IMR-90 (cell line): ENCODE measurements around the gene PHF19. TPM values are rescaled to one million over a fixed set of nuclear protein-coding genes. Genes with fewer than 3 reads are reported as not detected.
A peak's percentile ranks its signal among the peaks of the same experiment; 100 is the strongest.

ENCODE experiments used
- ATAC-seq: fragments of 200-7000 bp; cut with Tn5 transposase; 2 replicates; pipeline ENCODE4 v1.9.1; 2020; ENCODE audit warnings: low read depth, mild to moderate bottlenecking, moderate library complexity
- BruUV-seq: library from RNA; stranded (reverse); fragments of 400-500 nt; replicated peaks from 2 replicates; lab custom pipeline; 2021; lab: Mats Ljungman, UMichigan
- CTCF ChIA-PET: fragments of 300-600 bp; formaldehyde crosslinking; extraction: SDS; loops from one replicate; lab custom pipeline; 2021; ENCODE audit warnings: antibody characterized with exemption; lab: Yijun Ruan, JAX
- POLR2A ChIA-PET: fragments of 300-600 bp; sonication (Branson Sonifier 250); formaldehyde crosslinking; loops from one replicate; lab custom pipeline; 2022; ENCODE audit warnings: antibody characterized with exemption; ENCODE audit not compliant: unreplicated experiment; lab: Charles Lee
- DNase-seq: peaks from one replicate; pipeline ENCODE4 v3.0.0; 2013
- H2AFZ ChIP-seq: replicated peaks from 2 replicates; pipeline ENCODE3; 2013; ENCODE audit warnings: low read length, mild to moderate bottlenecking; ENCODE audit not compliant: poor library complexity
- H2AK5ac ChIP-seq: 2 replicates; pipeline ENCODE4 v1.6.1; 2013; ENCODE audit warnings: low read depth, low read length, inconsistent platforms
- H2AK9ac ChIP-seq: replicated peaks from 2 replicates; pipeline ENCODE3; 2013; ENCODE audit warnings: mild to moderate bottlenecking, low read depth, low read length, moderate library complexity; ENCODE audit not compliant: poor library complexity
- H2BK120ac ChIP-seq: 2 replicates; pipeline ENCODE4 v1.6.1; 2013; ENCODE audit warnings: low read depth, low read length, inconsistent platforms
- H2BK15ac ChIP-seq: 3 replicates; pipeline ENCODE4 v1.6.1; 2013; ENCODE audit warnings: low read depth, low read length, inconsistent platforms
- H2BK20ac ChIP-seq: 2 replicates; pipeline ENCODE4 v1.6.1; 2013; ENCODE audit warnings: low read depth, mild to moderate bottlenecking, inconsistent platforms, low read length, moderate library complexity
- H2BK5ac ChIP-seq: 2 replicates; pipeline ENCODE4 v1.6.1; 2013; ENCODE audit warnings: mild to moderate bottlenecking, low read depth, low read length, inconsistent platforms; ENCODE audit not compliant: poor library complexity, severe bottlenecking
- H3K14ac ChIP-seq: replicated peaks from 2 replicates; pipeline ENCODE4 v1.6.1; 2013; ENCODE audit warnings: low read depth, low read length, inconsistent platforms
- H3K18ac ChIP-seq: 2 replicates; pipeline ENCODE4 v1.6.1; 2013; ENCODE audit warnings: low read depth, low read length, control low read depth
- H3K23ac ChIP-seq: 2 replicates; pipeline ENCODE4 v1.6.1; 2013; ENCODE audit warnings: low read depth, low read length, inconsistent platforms
- H3K27ac ChIP-seq: 2 replicates; pipeline ENCODE4 v1.5.1; 2013; ENCODE audit warnings: mild to moderate bottlenecking, control low read depth, low read length; ENCODE audit not compliant: insufficient read depth
- H3K27me3 ChIP-seq: 2 replicates; pipeline ENCODE4 v1.6.1; 2013; ENCODE audit warnings: low read length; ENCODE audit not compliant: control insufficient read depth, insufficient read depth
- H3K36me3 ChIP-seq: 2 replicates; pipeline ENCODE4 v1.6.1; 2013; ENCODE audit warnings: low read length, mixed read lengths; ENCODE audit not compliant: control insufficient read depth, insufficient read depth
- H3K4ac ChIP-seq: 2 replicates; pipeline ENCODE4 v1.6.1; 2013; ENCODE audit warnings: low read depth, low read length, inconsistent platforms
- H3K4me1 ChIP-seq: 2 replicates; pipeline ENCODE4 v1.6.1; 2013; ENCODE audit warnings: low read length, mixed read lengths; ENCODE audit not compliant: control insufficient read depth, insufficient read depth
- H3K4me2 ChIP-seq: 2 replicates; pipeline ENCODE4 v1.6.1; 2013; ENCODE audit warnings: low read depth, mild to moderate bottlenecking, control low read depth, low read length, moderate library complexity
- H3K4me3 ChIP-seq: 2 replicates; pipeline ENCODE4 v1.5.1; 2013; ENCODE audit warnings: low read depth, mild to moderate bottlenecking, control low read depth, low read length, moderate library complexity; ENCODE audit not compliant: insufficient read depth
- H3K56ac ChIP-seq: 2 replicates; pipeline ENCODE4 v1.6.1; 2013; ENCODE audit warnings: low read length, inconsistent platforms; ENCODE audit not compliant: insufficient read depth; ENCODE audit errors: extremely low read depth
- H3K79me1 ChIP-seq, 2 experiments: 2 replicates each; pipeline ENCODE4 v1.6.1; 2013; ENCODE audit warnings: low read length in 2 of 2, inconsistent platforms in 1 of 2, low read depth in 1 of 2
- H3K9ac ChIP-seq: 2 replicates; pipeline ENCODE4 v1.6.1; 2013; ENCODE audit warnings: low read depth, low read length, control low read depth
- H3K9me1 ChIP-seq: 2 replicates; pipeline ENCODE4 v1.6.1; 2013; ENCODE audit warnings: low read length, inconsistent platforms; ENCODE audit not compliant: insufficient read depth
- H3K9me3 ChIP-seq: 2 replicates; pipeline ENCODE4 v1.6.1; 2013; ENCODE audit warnings: low read length; ENCODE audit not compliant: control insufficient read depth, insufficient read depth
- H4K20me1 ChIP-seq: 2 replicates; pipeline ENCODE4 v1.6.1; 2013; ENCODE audit warnings: low read length, inconsistent platforms; ENCODE audit not compliant: insufficient read depth
- H4K5ac ChIP-seq: 2 replicates; pipeline ENCODE4 v1.6.1; 2013; ENCODE audit warnings: mild to moderate bottlenecking, low read depth, low read length, control low read depth
- H4K8ac ChIP-seq, 2 experiments: 2 replicates each; pipeline ENCODE4 v1.6.1; 2013; ENCODE audit warnings: low read depth in 2 of 2, low read length in 2 of 2, control low read depth in 1 of 2, inconsistent platforms in 1 of 2
- H4K91ac ChIP-seq: 2 replicates; pipeline ENCODE4 v1.6.1; 2013; ENCODE audit warnings: low read depth, low read length, inconsistent platforms; ENCODE audit not compliant: insufficient read depth
- BHLHE40 ChIP-seq: fragments of 150-350 bp; IDR thresholded peaks from 2 replicates; pipeline ENCODE4 v1.6.1; 2016; ENCODE audit warnings: mild to moderate bottlenecking, low read depth, low read length
- CEBPB ChIP-seq: IDR thresholded peaks from 2 replicates; pipeline ENCODE4 v1.6.1; 2012; ENCODE audit warnings: low read depth, low read length, improper control_type of control experiment
- CHD1 ChIP-seq: IDR thresholded peaks from 2 replicates; pipeline ENCODE4 v1.6.1; 2012; ENCODE audit warnings: low read depth, low read length, improper control_type of control experiment
- FOS ChIP-seq: fragments of 150-350 bp; IDR thresholded peaks from 2 replicates; pipeline ENCODE4 v1.6.1; 2016; ENCODE audit warnings: low read depth, low read length
- MAFK ChIP-seq: IDR thresholded peaks from 2 replicates; pipeline ENCODE4 v1.6.1; 2012; ENCODE audit warnings: low read depth, low read length, improper control_type of control experiment
- MAZ ChIP-seq: IDR thresholded peaks from 2 replicates; pipeline ENCODE4 v1.6.1; 2012; ENCODE audit warnings: low read depth, mild to moderate bottlenecking, low read length, improper control_type of control experiment, moderate library complexity, borderline replicate concordance
- MXI1 ChIP-seq: IDR thresholded peaks from 2 replicates; pipeline ENCODE4 v1.6.1; 2012; ENCODE audit warnings: low read depth, mild to moderate bottlenecking, low read length, moderate library complexity, borderline replicate concordance
- POLR2A ChIP-seq: IDR thresholded peaks from 2 replicates; pipeline ENCODE4 v1.6.1; 2012; ENCODE audit warnings: mild to moderate bottlenecking, low read depth, low read length
- RAD21 ChIP-seq: IDR thresholded peaks from 2 replicates; pipeline ENCODE4 v1.6.1; 2012; ENCODE audit warnings: low read length, improper control_type of control experiment
- RFX5 ChIP-seq: IDR thresholded peaks from 2 replicates; pipeline ENCODE4 v1.8.0; 2012; ENCODE audit warnings: low read depth, mild to moderate bottlenecking, low read length, moderate library complexity
- SMC3 ChIP-seq: fragments of 150-350 bp; IDR thresholded peaks from 2 replicates; pipeline ENCODE4 v1.6.1; 2016; ENCODE audit warnings: low read depth, mild to moderate bottlenecking, antibody characterized with exemption, low read length, moderate library complexity
- WGBS, 2 experiments: methylation state at CpG; one replicate each; pipeline versions ENCODE4 v1.1.5 to v1.1.7; 2013; ENCODE audit warnings: missing lambda C conversion rate in 2 of 2; ENCODE audit not compliant: insufficient read length in 1 of 2; ENCODE audit errors: extremely low coverage in 2 of 2; 5-methylcytosine and 5-hydroxymethylcytosine counted together
- dilution Hi-C: fragments of 300-500 bp; cut with HindIII; formaldehyde crosslinking; loops from one replicate; pipeline ENCODE4 v1.14.3; 2018; ENCODE audit warnings: low sequenced_read_pairs; ENCODE audit not compliant: unreplicated experiment
- in situ Hi-C: fragments of 300-500 bp; cut with MboI; formaldehyde crosslinking; loops from 3 replicates; pipeline ENCODE4 v1.14.3; 2019; ENCODE audit warnings: low sequenced_read_pairs, inconsistent platforms, mixed read lengths
- intact Hi-C: fragments of 100-400 bp; cut with micrococcal nuclease; formaldehyde crosslinking; loops from 2 replicates; pipeline ENCODE4 v1.10.0; 2022
- polyA plus RNA-seq, 3 experiments: library from polyadenylated mRNA; depleted of rRNA; stranded (reverse); fragments of >200 nt; gene quantifications; 2 replicates each; pipeline ENCODE4 v1.2.3, GENCODE V29; 2012; ENCODE audit warnings: low replicate concordance in 1 of 3
- total RNA-seq: library from RNA; depleted of rRNA; stranded (reverse); fragments of >200 nt; gene quantifications from 2 replicates; pipeline ENCODE4 v1.2.3, GENCODE V29; 2012
- TF ChIP-seq, protein P1 (sequence below): conservative IDR thresholded peaks from 2 replicates; pipeline ENCODE4 v1.5.1; 2012; ENCODE audit warnings: mild to moderate bottlenecking, low read depth, low read length, improper control_type of control experiment

PHF19 gene
- total and polyA plus RNA-seq, 2 of the 4 experiments (the other 2 are of a cell fraction) = 37.6 to 55.6 TPM

DNA sequence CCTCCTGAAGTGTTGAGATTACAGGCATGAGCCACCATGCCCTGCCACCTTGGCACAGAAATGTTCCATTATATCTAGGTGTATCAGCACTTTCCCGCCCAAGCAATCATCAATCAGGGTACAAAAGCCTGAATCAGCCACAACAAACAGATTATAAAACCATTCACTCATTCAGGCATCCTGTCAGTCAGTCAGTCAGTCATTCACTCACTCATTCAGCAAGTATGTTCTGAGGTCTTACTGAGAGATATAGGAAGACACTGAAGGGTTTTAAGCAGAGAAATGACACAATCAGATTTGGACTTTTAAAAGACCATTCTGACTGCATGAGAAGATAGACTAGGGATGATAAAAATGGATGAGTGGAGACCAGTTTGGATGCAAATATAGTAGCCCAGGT, 47.3 kb downstream of the PHF19 start:
- no peak overlapping the region for H2AK5ac ChIP-seq
- H4K20me1 ChIP-seq = no peaks in the 10 kb centered on the region; the same call in 1 of the 2 replicates
- H2AK9ac ChIP-seq = no peak overlapping the region
- peaks cover 17 to 32% of the 10 kb centered on the region in 2 experiments; a peak in 3 of 4 replicates for H3K79me1 ChIP-seq
- no peak overlapping the region for H3K56ac ChIP-seq
- H2BK5ac ChIP-seq = peak overlapping the region; percentile 81
- H2BK20ac ChIP-seq = no peak overlapping the region
- H3K9me1 ChIP-seq = no peaks in the 10 kb centered on the region
- H3K14ac ChIP-seq = no peak overlapping the region
- H4K8ac ChIP-seq = no peak overlapping the region
- no peak overlapping the region for H3K4me2 ChIP-seq
- H3K18ac ChIP-seq = no peak overlapping the region; the same call in 1 of the 2 replicates
- in situ Hi-C loops (no loop called here), dilution Hi-C loops (no loop called here), intact Hi-C loops (loop anchor here (10.0 kb wide), 1 partner anchor 205 kb away; no protein-coding TSS in a partner anchor)
- ATAC-seq (no peak), DNase-seq (no peak)
- no CpG with 5 or more reads among the region's 1 CpG for WGBS, 2 experiments
- no peak overlapping the region for H4K5ac ChIP-seq
- no peak overlapping the region for H3K4me3 ChIP-seq
- no peak overlapping the region for H3K9ac ChIP-seq
- no TSS peak for BruUV-seq
- no peak overlapping the region for H2AFZ ChIP-seq
- no peaks in the 10 kb centered on the region for H3K27me3 ChIP-seq
- no peaks in the 10 kb centered on the region; the same call in 1 of the 2 replicates for H3K4me1 ChIP-seq
- no peak overlapping the region for H3K4ac ChIP-seq
- CTCF ChIA-PET = no interaction called here
- H3K27ac ChIP-seq = no peak overlapping the region
- no peak for TF ChIP-seq FOS
- TF ChIP-seq POLR2A = no peak
- no peak for TF ChIP-seq MXI1
- TF ChIP-seq MAFK = no peak
- no peak for TF ChIP-seq RAD21
- TF ChIP-seq CEBPB = no peak
- TF ChIP-seq RFX5 = no peak
- no peak for TF ChIP-seq SMC3
- TF ChIP-seq BHLHE40 = no peak
- TF ChIP-seq, protein P1, sequence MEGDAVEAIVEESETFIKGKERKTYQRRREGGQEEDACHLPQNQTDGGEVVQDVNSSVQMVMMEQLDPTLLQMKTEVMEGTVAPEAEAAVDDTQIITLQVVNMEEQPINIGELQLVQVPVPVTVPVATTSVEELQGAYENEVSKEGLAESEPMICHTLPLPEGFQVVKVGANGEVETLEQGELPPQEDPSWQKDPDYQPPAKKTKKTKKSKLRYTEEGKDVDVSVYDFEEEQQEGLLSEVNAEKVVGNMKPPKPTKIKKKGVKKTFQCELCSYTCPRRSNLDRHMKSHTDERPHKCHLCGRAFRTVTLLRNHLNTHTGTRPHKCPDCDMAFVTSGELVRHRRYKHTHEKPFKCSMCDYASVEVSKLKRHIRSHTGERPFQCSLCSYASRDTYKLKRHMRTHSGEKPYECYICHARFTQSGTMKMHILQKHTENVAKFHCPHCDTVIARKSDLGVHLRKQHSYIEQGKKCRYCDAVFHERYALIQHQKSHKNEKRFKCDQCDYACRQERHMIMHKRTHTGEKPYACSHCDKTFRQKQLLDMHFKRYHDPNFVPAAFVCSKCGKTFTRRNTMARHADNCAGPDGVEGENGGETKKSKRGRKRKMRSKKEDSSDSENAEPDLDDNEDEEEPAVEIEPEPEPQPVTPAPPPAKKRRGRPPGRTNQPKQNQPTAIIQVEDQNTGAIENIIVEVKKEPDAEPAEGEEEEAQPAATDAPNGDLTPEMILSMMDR = no peak
- no peak for TF ChIP-seq CHD1
- TF ChIP-seq MAZ = no peak
- H2BK120ac ChIP-seq = no peak overlapping the region
- POLR2A ChIA-PET = interaction anchor here (0.5 kb wide), 1 partner anchor 124 kb away, joined by 12 read pairs; no protein-coding TSS in a partner anchor
- no peak overlapping the region for H2BK15ac ChIP-seq
- H3K36me3 ChIP-seq = peaks cover 25% of the 10 kb centered on the region
- H3K9me3 ChIP-seq = no peaks in the 10 kb centered on the region
- no peak overlapping the region for H3K23ac ChIP-seq
- H4K91ac ChIP-seq = no peak overlapping the region
